Measurements from ENCODE around the gene PCNX4.

PCNX4 gene

DNA sequence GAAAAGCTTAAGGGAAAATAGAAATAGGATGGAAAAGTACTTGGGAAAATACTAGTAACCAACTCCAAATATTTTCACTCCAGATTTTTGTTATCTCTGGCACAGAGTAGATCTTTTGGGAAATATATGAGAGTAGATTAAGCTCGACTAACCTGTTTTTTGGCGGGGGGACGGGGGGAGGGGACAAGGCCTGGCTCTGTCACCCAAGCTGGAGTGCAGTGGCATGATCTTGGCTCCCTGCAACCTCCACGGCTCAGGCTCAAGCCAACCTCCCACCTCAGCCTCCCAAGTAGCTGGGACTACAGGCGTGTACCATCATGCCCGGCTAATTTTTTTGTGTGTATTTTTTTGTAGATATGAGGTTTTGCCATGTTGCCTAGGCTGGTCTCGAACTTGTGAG is 68.7 kb downstream of the PCNX4 start:
- WGBS (ENCODE audit: extremely low coverage, insufficient coverage, low lambda C conversion rate): no CpG with 5 or more reads among the region's 7 CpGs
- no peak overlapping the region for H2BK15ac ChIP-seq (replicated peaks; ENCODE audit: low read depth)
- H2AK5ac ChIP-seq (ENCODE audit: low read length): no peak overlapping the region
- H3K18ac ChIP-seq (ENCODE audit: low read length): no peak overlapping the region
- no peak overlapping the region for H3K4ac ChIP-seq (ENCODE audit: low read depth, low read length)
- H2BK120ac ChIP-seq (ENCODE audit: low read depth, low read length): no peak overlapping the region
- H2BK5ac ChIP-seq (ENCODE audit: low read length): no peak overlapping the region
- no peaks in the 10 kb centered on the region for H3K27me3 ChIP-seq (ENCODE audit: insufficient read depth, low read length, poor library complexity)
- peaks cover 1% of the 10 kb centered on the region for H3K79me1 ChIP-seq (ENCODE audit: low read length)
- H3K4me2 ChIP-seq (ENCODE audit: low read length): no peak overlapping the region
- no peak overlapping the region for H3K27ac ChIP-seq (ENCODE audit: low read depth, low read length)
- H3K56ac ChIP-seq (ENCODE audit: low read length): no peak overlapping the region
- H3K36me3 ChIP-seq (ENCODE audit: control insufficient read depth, insufficient read depth, low read length): no peaks in the 10 kb centered on the region
- no peaks in the 10 kb centered on the region for H3K79me2 ChIP-seq (ENCODE audit: control insufficient read depth, insufficient read depth, low read length)
- H3K4me3 ChIP-seq (ENCODE audit: low read length): no peak overlapping the region
- H3K9ac ChIP-seq (ENCODE audit: low read length): no peak overlapping the region
- H3K4me1 ChIP-seq (ENCODE audit: control insufficient read depth, low read depth, low read length): no peaks in the 10 kb centered on the region
- H4K8ac ChIP-seq (ENCODE audit: low read depth, low read length): no peak overlapping the region
- H4K5ac ChIP-seq (ENCODE audit: low read length): no peak overlapping the region
- DNase-seq: no peak
- no peak overlapping the region for H3K23ac ChIP-seq (ENCODE audit: low read length)

DNA sequence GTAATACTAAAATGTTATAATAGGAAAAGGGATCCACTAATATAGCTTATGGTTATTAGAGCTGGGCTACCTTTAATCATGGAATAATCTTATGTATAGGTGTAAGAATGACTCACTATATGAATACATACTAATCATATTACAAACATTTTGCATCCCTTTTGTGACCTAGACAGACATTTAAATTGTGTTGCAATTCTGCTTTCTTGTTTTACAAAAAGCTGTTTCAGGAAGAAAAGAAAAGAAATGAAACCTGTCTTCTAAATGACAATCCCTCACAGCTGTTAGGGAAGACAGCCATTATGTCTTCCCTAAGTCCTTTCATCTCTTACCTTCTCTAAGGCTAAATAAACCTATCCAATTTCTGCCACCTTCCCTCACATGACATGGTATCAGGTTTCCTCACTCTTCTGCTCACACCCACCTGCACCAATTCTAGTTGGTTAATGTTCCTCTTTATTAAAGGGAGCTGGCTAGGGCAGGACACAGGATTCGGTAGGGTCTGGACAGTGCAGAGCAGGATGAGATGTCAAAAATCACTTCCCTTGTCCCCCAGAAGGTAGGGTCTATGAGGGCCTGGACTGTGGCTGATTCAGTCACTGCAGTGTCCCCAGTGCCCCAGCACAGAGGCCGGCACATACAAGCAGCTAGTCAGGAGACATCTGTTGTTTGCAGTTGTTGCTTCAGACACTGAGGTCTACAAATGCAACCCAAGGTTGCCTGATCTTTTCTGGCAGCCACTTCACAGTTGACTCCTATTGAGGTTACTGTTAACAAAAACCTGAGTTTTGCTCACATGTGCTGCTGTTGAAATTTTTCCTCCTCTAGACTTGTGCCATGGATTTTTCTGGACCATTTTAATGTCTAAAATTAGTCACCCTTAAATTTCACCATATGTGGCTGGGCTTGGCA is 69.7 kb downstream of the PCNX4 start:
- Histone ChIP-seq H3K79me2 (ENCODE audit: control insufficient read depth, insufficient read depth, low read length) (no peaks in the 10 kb centered on the region), H4K5ac (ENCODE audit: low read length) (no peak overlapping the region), H3K18ac (ENCODE audit: low read length) (no peak overlapping the region), H3K36me3 (ENCODE audit: control insufficient read depth, insufficient read depth, low read length) (no peaks in the 10 kb centered on the region), H3K27me3 (ENCODE audit: insufficient read depth, low read length, poor library complexity) (no peaks in the 10 kb centered on the region), H3K56ac (ENCODE audit: low read length) (no peak overlapping the region), H2BK120ac (ENCODE audit: low read depth, low read length) (no peak overlapping the region), H3K4ac (ENCODE audit: low read depth, low read length) (no peak overlapping the region), H3K4me3 (ENCODE audit: low read length) (no peak overlapping the region), H3K27ac (ENCODE audit: low read depth, low read length) (no peak overlapping the region), H2AK5ac (ENCODE audit: low read length) (no peak overlapping the region), H3K79me1 (ENCODE audit: low read length) (peaks cover 1% of the 10 kb centered on the region), H3K9ac (ENCODE audit: low read length) (no peak overlapping the region), H2BK15ac (replicated peaks; ENCODE audit: low read depth) (no peak overlapping the region), H3K4me2 (ENCODE audit: low read length) (no peak overlapping the region), H3K4me1 (ENCODE audit: control insufficient read depth, low read depth, low read length) (no peaks in the 10 kb centered on the region), H2BK5ac (ENCODE audit: low read length) (no peak overlapping the region), H3K23ac (ENCODE audit: low read length) (no peak overlapping the region), H4K8ac (ENCODE audit: low read depth, low read length) (no peak overlapping the region)
- no peak for DNase-seq
- WGBS (ENCODE audit: extremely low coverage, insufficient coverage, low lambda C conversion rate): no CpG with 5 or more reads among the region's 2 CpGs

DNA sequence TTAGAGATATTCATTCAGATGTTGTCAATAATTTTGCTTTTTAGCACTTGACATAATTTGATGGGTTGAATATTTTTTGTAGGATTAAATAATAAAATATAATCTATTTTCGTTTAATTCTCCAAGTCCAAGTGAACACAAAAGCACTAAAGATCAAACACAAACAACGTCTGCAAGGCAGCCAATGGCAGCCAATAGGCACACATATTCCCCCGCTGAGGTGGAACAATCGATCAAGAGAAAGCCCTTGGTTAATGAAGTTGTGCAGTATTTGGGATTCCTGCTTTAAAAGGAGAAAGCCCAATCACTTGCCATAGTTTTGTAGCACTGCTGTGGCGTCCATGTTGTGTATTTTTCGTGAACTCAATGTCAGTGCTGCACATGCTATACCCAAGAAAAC is 72.0 kb downstream of the PCNX4 start:
- Histone ChIP-seq H3K4me3 (ENCODE audit: low read length) (no peak overlapping the region), H3K18ac (ENCODE audit: low read length) (no peak overlapping the region), H3K4ac (ENCODE audit: low read depth, low read length) (no peak overlapping the region), H3K9ac (ENCODE audit: low read length) (no peak overlapping the region), H3K4me1 (ENCODE audit: control insufficient read depth, low read depth, low read length) (no peaks in the 10 kb centered on the region), H3K79me1 (ENCODE audit: low read length) (peaks cover 1% of the 10 kb centered on the region), H4K5ac (ENCODE audit: low read length) (no peak overlapping the region), H3K4me2 (ENCODE audit: low read length) (no peak overlapping the region), H2BK15ac (replicated peaks; ENCODE audit: low read depth) (no peak overlapping the region), H2AK5ac (ENCODE audit: low read length) (no peak overlapping the region), H3K27ac (ENCODE audit: low read depth, low read length) (no peak overlapping the region), H2BK120ac (ENCODE audit: low read depth, low read length) (no peak overlapping the region), H3K27me3 (ENCODE audit: insufficient read depth, low read length, poor library complexity) (no peaks in the 10 kb centered on the region), H3K79me2 (ENCODE audit: control insufficient read depth, insufficient read depth, low read length) (no peaks in the 10 kb centered on the region), H2BK5ac (ENCODE audit: low read length) (no peak overlapping the region), H4K8ac (ENCODE audit: low read depth, low read length) (no peak overlapping the region), H3K56ac (ENCODE audit: low read length) (no peak overlapping the region), H3K36me3 (ENCODE audit: control insufficient read depth, insufficient read depth, low read length) (no peaks in the 10 kb centered on the region), H3K23ac (ENCODE audit: low read length) (no peak overlapping the region)
- WGBS (ENCODE audit: extremely low coverage, insufficient coverage, low lambda C conversion rate): no CpG with 5 or more reads among the region's 6 CpGs
- no peak for DNase-seq

DNA sequence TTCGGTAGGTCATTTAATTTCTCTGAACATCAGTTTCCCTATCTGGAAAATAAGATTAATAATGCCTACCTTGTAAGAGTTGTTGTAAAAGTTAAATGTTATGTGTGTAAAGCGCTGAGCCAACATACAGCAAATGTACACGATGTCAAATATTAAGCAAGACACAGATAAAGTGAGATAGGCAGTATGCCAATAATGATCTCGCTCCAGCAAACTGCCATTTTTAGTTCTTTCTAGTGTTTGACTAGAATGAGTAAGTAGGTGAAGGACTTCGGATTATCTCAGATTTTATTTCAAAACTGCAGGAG is 72.6 kb downstream of the PCNX4 start:
- H3K56ac ChIP-seq (ENCODE audit: low read length): no peak overlapping the region

DNA sequence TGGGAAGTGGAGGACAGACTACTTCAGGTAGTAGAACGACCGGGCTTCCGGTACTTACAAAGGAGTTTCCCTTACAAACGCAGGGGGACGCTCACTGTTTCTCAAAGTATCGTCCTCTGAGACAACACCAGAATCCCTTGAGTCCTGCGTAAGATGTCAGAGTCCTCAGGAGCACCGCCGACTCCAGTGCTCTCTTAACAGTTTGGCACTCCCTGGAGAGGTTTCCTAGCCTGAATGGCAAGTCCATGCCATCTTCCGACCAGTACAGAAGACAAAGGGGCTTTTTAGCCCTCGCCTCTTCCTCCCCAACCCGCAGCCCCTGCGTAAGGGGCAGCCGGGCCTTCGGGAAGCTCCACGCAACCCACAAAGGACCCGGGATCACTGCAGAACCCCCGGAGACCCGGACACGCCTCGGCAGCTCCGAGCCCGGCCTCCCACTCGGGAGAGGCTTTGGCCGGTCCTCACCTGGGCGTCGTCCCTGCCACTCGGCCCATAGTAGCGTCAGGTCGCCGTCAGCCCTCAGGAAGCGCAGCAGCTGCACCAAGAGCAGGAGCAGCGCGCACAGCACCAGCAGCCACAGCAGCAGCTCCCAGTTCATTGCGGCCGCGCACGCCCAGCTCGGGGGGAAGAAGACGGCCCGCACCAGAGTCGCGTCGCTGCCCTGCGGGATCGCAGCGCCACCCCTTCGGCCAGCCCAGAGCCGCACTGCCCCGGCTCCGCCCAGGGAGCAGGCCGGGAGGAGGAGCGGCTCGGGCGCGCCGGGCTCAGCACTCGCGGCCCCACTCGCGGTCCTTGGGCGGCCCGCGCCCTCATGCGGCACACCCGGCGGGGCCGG is 73.2 kb downstream of the PCNX4 start, which contains the start of gene DHRS7:
TSS of gene DHRS7 (minus strand) at position 687 of the 835 bp plus-strand sequence. CDS start at position 598, 89 bp downstream.
- Histone ChIP-seq H3K79me1 (ENCODE audit: low read length) (no peaks in the 10 kb centered on the region), H3K27me3 (ENCODE audit: insufficient read depth, low read length, poor library complexity) (no peaks in the 10 kb centered on the region), H4K8ac (ENCODE audit: low read depth, low read length) (no peak within 1 kb of the TSS), H2BK120ac (ENCODE audit: low read depth, low read length) (no peak within 1 kb of the TSS), H3K56ac (ENCODE audit: low read length) (peak within 1 kb of the TSS; percentile 97), H4K5ac (ENCODE audit: low read length) (no peak within 1 kb of the TSS), H3K27ac (ENCODE audit: low read depth, low read length) (no peak within 1 kb of the TSS), H3K4me1 (ENCODE audit: control insufficient read depth, low read depth, low read length) (no peaks in the 10 kb centered on the region), H3K4ac (ENCODE audit: low read depth, low read length) (no peak within 1 kb of the TSS), H3K4me3 (ENCODE audit: low read length) (peak within 1 kb of the TSS; percentile 79), H2BK15ac (replicated peaks; ENCODE audit: low read depth) (no peak within 1 kb of the TSS), H3K79me2 (ENCODE audit: control insufficient read depth, insufficient read depth, low read length) (no peaks in the 10 kb centered on the region), H3K23ac (ENCODE audit: low read length) (no peak within 1 kb of the TSS), H2AK5ac (ENCODE audit: low read length) (no peak within 1 kb of the TSS), H3K18ac (ENCODE audit: low read length) (no peak within 1 kb of the TSS), H3K4me2 (ENCODE audit: low read length) (peak within 1 kb of the TSS; percentile 75), H3K9ac (ENCODE audit: low read length) (peak within 1 kb of the TSS; percentile 84), H3K36me3 (ENCODE audit: control insufficient read depth, insufficient read depth, low read length) (no peaks in the 10 kb centered on the region), H2BK5ac (ENCODE audit: low read length) (no peak within 1 kb of the TSS)
- peak; percentile 86 for DNase-seq
- no CpG with 5 or more reads among the region's 68 CpGs for WGBS (ENCODE audit: extremely low coverage, insufficient coverage, low lambda C conversion rate)

More for the DNA sequence above, 72.6 kb downstream of the PCNX4 start:
- Histone ChIP-seq H4K5ac (ENCODE audit: low read length) (no peak overlapping the region), H2AK5ac (ENCODE audit: low read length) (no peak overlapping the region), H3K4me2 (ENCODE audit: low read length) (peak overlapping the region; percentile 15), H4K8ac (ENCODE audit: low read depth, low read length) (no peak overlapping the region), H3K23ac (ENCODE audit: low read length) (no peak overlapping the region), H3K27me3 (ENCODE audit: insufficient read depth, low read length, poor library complexity) (no peaks in the 10 kb centered on the region), H3K9ac (ENCODE audit: low read length) (peak overlapping the region; percentile 84), H2BK15ac (replicated peaks; ENCODE audit: low read depth) (no peak overlapping the region), H3K18ac (ENCODE audit: low read length) (no peak overlapping the region), H3K27ac (ENCODE audit: low read depth, low read length) (no peak overlapping the region), H2BK5ac (ENCODE audit: low read length) (no peak overlapping the region), H3K4me3 (ENCODE audit: low read length) (peak overlapping the region; percentile 79), H3K4ac (ENCODE audit: low read depth, low read length) (no peak overlapping the region), H3K79me1 (ENCODE audit: low read length) (no peaks in the 10 kb centered on the region), H2BK120ac (ENCODE audit: low read depth, low read length) (no peak overlapping the region), H3K79me2 (ENCODE audit: control insufficient read depth, insufficient read depth, low read length) (no peaks in the 10 kb centered on the region), H3K36me3 (ENCODE audit: control insufficient read depth, insufficient read depth, low read length) (no peaks in the 10 kb centered on the region), H3K4me1 (ENCODE audit: control insufficient read depth, low read depth, low read length) (no peaks in the 10 kb centered on the region)
- WGBS (ENCODE audit: extremely low coverage, insufficient coverage, low lambda C conversion rate): no CpG with 5 or more reads among the region's 5 CpGs
- DNase-seq: no peak

All from mesendoderm (in vitro differentiated cells).